Spleen (tissue), 11 donors: ENCODE results near the gene CCL2. TPM values are rescaled to one million over a fixed set of nuclear protein-coding genes. Genes with fewer than 3 reads are reported as not detected.

Source experiments
- DNase-seq: peaks from one replicate; pipeline ENCODE4 v3.0.0-alpha.2; 2020
- H3K27ac ChIP-seq, 8 donors: fragments of 200-600 bp; sonication (generic) in 7 of 8; 1 replicate in 4 of 8; 2 replicates in 4 of 8; pipeline versions ENCODE4 v1.5.0 to v1.8.0; 2016 to 2021; ENCODE audit warnings: inconsistent platforms in 4 of 8, mild to moderate bottlenecking in 4 of 8, moderate library complexity in 1 of 8
- H3K27me3 ChIP-seq, 7 donors: fragments of 200-600 bp; sonication (generic) in 6 of 7; replicated peaks in 1 of 7; 1 replicate in 4 of 7; 2 replicates in 3 of 7; pipeline versions ENCODE4 v1.5.0 to v1.8.0; 2016 to 2021; ENCODE audit warnings: inconsistent platforms in 3 of 7, mild to moderate bottlenecking in 1 of 7
- H3K36me3 ChIP-seq, 6 donors: fragments of 200-600 bp; sonication (generic) in 5 of 6; 1 replicate in 4 of 6; 2 replicates in 2 of 6; pipeline versions ENCODE4 v1.5.0 to v1.8.0; 2016 to 2021; ENCODE audit warnings: inconsistent platforms in 2 of 6
- H3K4me1 ChIP-seq, 6 donors: fragments of 200-600 bp; sonication (generic) in 5 of 6; 1 replicate in 3 of 6; 2 replicates in 3 of 6; pipeline versions ENCODE4 v1.5.0 to v1.8.0; 2016 to 2021; ENCODE audit warnings: inconsistent platforms in 3 of 6
- H3K4me3 ChIP-seq, 8 donors: fragments of 200-600 bp; sonication (generic) in 7 of 8; 1 replicate in 4 of 8; 2 replicates in 4 of 8; pipeline versions ENCODE4 v1.5.0 to v1.8.0; 2016 to 2021; ENCODE audit warnings: inconsistent platforms in 4 of 8, mild to moderate bottlenecking in 4 of 8, moderate library complexity in 2 of 8
- H3K9me3 ChIP-seq, 8 donors: fragments of 200-600 bp; sonication (generic) in 7 of 8; 1 replicate in 4 of 8; 2 replicates in 4 of 8; pipeline versions ENCODE4 v1.5.0 to v1.8.0; 2016 to 2021; ENCODE audit warnings: inconsistent platforms in 4 of 8
- CTCF ChIP-seq, 11 experiments: fragments of 200-600 bp in 7 of 11; fragments of 450-650 bp in 4 of 11; sonication (generic) in 4 of 11; IDR thresholded peaks in 8 of 11; conservative IDR thresholded peaks in 3 of 11; 1 replicate in 7 of 11; 2 replicates in 4 of 11; pipeline versions ENCODE4 v1.4.0 to v1.8.0; 2016 to 2021; ENCODE audit warnings: antibody characterized with exemption in 11 of 11, inconsistent platforms in 4 of 11, mild to moderate bottlenecking in 1 of 11
- POLR2A ChIP-seq, 3 donors: fragments of 450-650 bp; IDR thresholded peaks; one replicate each; pipeline ENCODE4 v1.5.1; 2017; ENCODE audit warnings: antibody characterized with exemption in 3 of 3, mild to moderate bottlenecking in 1 of 3
- POLR2AphosphoS5 ChIP-seq, 3 donors: sonication (generic); formaldehyde crosslinking; IDR thresholded peaks; one replicate each; pipeline ENCODE4 v1.5.1; 2017; ENCODE audit warnings: antibody characterized with exemption in 3 of 3
- WGBS, 5 donors: extraction: QIAGEN DNeasy Blood & Tissue Kit in 3 of 5; methylation state at CpG; one replicate each; pipeline versions ENCODE4 v1.1.5 to v1.1.7; 2013 to 2018; 5-methylcytosine and 5-hydroxymethylcytosine counted together
- intact Hi-C: fragments of 100-400 bp; cut with DNase I; formaldehyde crosslinking; loops from one replicate; pipeline ENCODE4 v1.15.0; 2023; ENCODE audit warnings: low total_unique reads
- polyA plus RNA-seq, 3 donors: library from polyadenylated mRNA; stranded (reverse); fragments of 200-250 nt; gene quantifications; one replicate each; pipeline ENCODE4 v1.2.1, GENCODE V29; 2013
- total RNA-seq, 7 donors: library from RNA; depleted of rRNA in 3 of 7; stranded (reverse); fragments of >200 nt in 3 of 7; fragmentation: NEBNext Ultra II Directional in 4 of 7; extraction: Animal tissue kit (Norgen Biotek cat#: 25700) in 4 of 7; gene quantifications; one replicate each; pipeline versions ENCODE4 v1.1.0 to v1.2.1, GENCODE V29; 2016 to 2021
- donor health status: healthy with polysubstance abuse.
- donor health status: DM: no; HTN: no; CAD: no; lungs with moderate emphysema.
- donor health status: DM: no; HTN: no; CAD: no.
- donor health status: Bipolar disorder and iron deficiency.
- donor health status: healthy.
- donor health status: DM: no; HTN: no; CAD: no.
- donor health status: DM: yes; HTN: yes; CAD: no.

Gene CCL2
- total and polyA plus RNA-seq, 10 donors: 4.6 to 70.7 (median 13.7) TPM

GRCh38 chr17:34302636-34303035, 47.6 kb downstream of the CCL2 start:
- intact Hi-C loops: no loop called here
- H3K9me3 ChIP-seq: no peaks in the 10 kb centered on the region
- no peak for DNase-seq
- H3K4me3 ChIP-seq: no peak overlapping the region
- H3K27ac ChIP-seq: no peak overlapping the region
- no peaks in the 10 kb centered on the region for H3K36me3 ChIP-seq
- H3K27me3 ChIP-seq: peaks cover 0 to 3% (median 0%) of the 10 kb centered on the region in 7 donors
- peaks cover 0 to 24% (median 5%) of the 10 kb centered on the region in 6 donors for H3K4me1 ChIP-seq
- TF ChIP-seq POLR2AphosphoS5 (IDR thresholded peaks at IDR 0.05) (no peak), POLR2A (IDR thresholded peaks at IDR 0.05) (no peak), CTCF (IDR thresholded peaks at IDR 0.05 in 8 of 11, conservative IDR thresholded peaks at IDR 0.05 in 3 of 11) (no peak)
- WGBS, 5 donors: 77 to 88% (median 83%) methylated on average over 1 of the region's 1 CpG

DNA sequence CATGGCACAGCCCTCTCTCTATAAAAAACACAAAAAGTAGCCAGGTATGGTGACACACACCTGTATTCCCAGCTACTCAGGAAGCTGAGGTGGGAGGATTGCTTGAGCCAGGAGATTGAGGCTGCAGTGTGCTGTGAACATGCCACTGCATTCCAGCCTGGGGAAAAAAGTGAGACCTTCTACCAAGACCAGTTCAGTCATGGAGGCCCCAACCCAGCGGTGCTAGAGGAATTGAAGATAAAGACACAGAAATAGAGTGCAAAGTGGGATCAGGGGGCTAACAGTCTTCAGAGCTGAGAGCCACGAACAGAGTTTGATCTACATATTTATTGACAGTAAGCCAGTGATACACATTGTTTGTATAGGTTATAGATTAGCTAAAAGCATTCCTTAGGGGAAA, 48.5 kb downstream of the CCL2 start:
- 85 to 98% (median 93%) methylated on average over 2 of the region's 2 CpGs for WGBS, 5 donors
- TF ChIP-seq POLR2AphosphoS5 (IDR thresholded peaks at IDR 0.05) (no peak), POLR2A (IDR thresholded peaks at IDR 0.05) (no peak), CTCF (IDR thresholded peaks at IDR 0.05 in 8 of 11, conservative IDR thresholded peaks at IDR 0.05 in 3 of 11) (no peak)
- Histone ChIP-seq H3K27ac (no peak overlapping the region), H3K36me3 (no peaks in the 10 kb centered on the region), H3K27me3 (peaks cover 0 to 3% (median 0%) of the 10 kb centered on the region in 7 donors), H3K9me3 (no peaks in the 10 kb centered on the region), H3K4me3 (no peak overlapping the region), H3K4me1 (peaks cover 0 to 33% (median 9%) of the 10 kb centered on the region in 6 donors)
- DNase-seq: no peak
- intact Hi-C loops: no loop called here

GRCh38 chr17:34305061-34305460, 50.0 kb downstream of the CCL2 start:
- no peak for DNase-seq
- no peaks in the 10 kb centered on the region for H3K36me3 ChIP-seq
- intact Hi-C loops: loop anchor here (5.0 kb wide), 1 partner anchor 103 kb away; no protein-coding TSS in a partner anchor
- H3K27ac ChIP-seq: no peak overlapping the region
- peaks cover 0 to 29% (median 10%) of the 10 kb centered on the region in 6 donors for H3K4me1 ChIP-seq
- no peak overlapping the region for H3K4me3 ChIP-seq
- no peaks in the 10 kb centered on the region for H3K27me3 ChIP-seq
- no peak for TF ChIP-seq CTCF (IDR thresholded peaks at IDR 0.05 in 8 of 11, conservative IDR thresholded peaks at IDR 0.05 in 3 of 11)
- no peak for TF ChIP-seq POLR2AphosphoS5 (IDR thresholded peaks at IDR 0.05)
- no peak for TF ChIP-seq POLR2A (IDR thresholded peaks at IDR 0.05)
- no peaks in the 10 kb centered on the region for H3K9me3 ChIP-seq
- 89 to 95% (median 93%) methylated on average over 4 of the region's 4 CpGs for WGBS, 5 donors

GRCh38 chr17:34305606-34306005, 50.5 kb downstream of the CCL2 start:
- TF ChIP-seq POLR2AphosphoS5 (IDR thresholded peaks at IDR 0.05) (no peak), POLR2A (IDR thresholded peaks at IDR 0.05) (no peak), CTCF (IDR thresholded peaks at IDR 0.05 in 8 of 11, conservative IDR thresholded peaks at IDR 0.05 in 3 of 11) (no peak)
- Histone ChIP-seq H3K9me3 (no peaks in the 10 kb centered on the region), H3K4me3 (no peak overlapping the region), H3K4me1 (peaks cover 0 to 26% (median 10%) of the 10 kb centered on the region in 6 donors), H3K36me3 (no peaks in the 10 kb centered on the region), H3K27ac (no peak overlapping the region), H3K27me3 (no peaks in the 10 kb centered on the region)
- DNase-seq: no peak
- intact Hi-C loops: loop anchor here (5.0 kb wide), 1 partner anchor 103 kb away; no protein-coding TSS in a partner anchor
